CD4-positive, CD25-positive, alpha-beta regulatory T cell (primary cell): ENCODE measurements around the gene CYB561D2. TPM values are rescaled to one million over a fixed set of nuclear protein-coding genes. Genes with fewer than 3 reads are reported as not detected.

ENCODE experiments used
- ATAC-seq, 2 donors: fragments of 150-1000 bp; cut with Tn5 transposase; one replicate each; pipeline ENCODE4 v1.10.0; 2021; ENCODE audit warnings: low read depth in 2 of 2, moderate number of reproducible peaks in 2 of 2, moderate library complexity in 1 of 2
- DNase-seq, 3 donors: peaks; one replicate each; pipeline versions ENCODE4 v3.0.0 to v3.0.0-alpha.2; 2012 to 2022; ENCODE audit warnings: mixed read lengths in 1 of 3
- H3K27ac ChIP-seq: one replicate; pipeline ENCODE4 v1.7.0; 2013; ENCODE audit warnings: mild to moderate bottlenecking, low read length; ENCODE audit not compliant: insufficient read depth, poor library complexity, severe bottlenecking
- H3K27me3 ChIP-seq: one replicate; pipeline ENCODE4 v1.7.0; 2013; ENCODE audit warnings: low read length; ENCODE audit not compliant: control insufficient read depth, insufficient read depth
- H3K36me3 ChIP-seq: one replicate; pipeline ENCODE4 v1.7.0; 2013; ENCODE audit warnings: mild to moderate bottlenecking, low read length, moderate library complexity; ENCODE audit not compliant: control insufficient read depth, insufficient read depth
- H3K4me1 ChIP-seq: 2 replicates; pipeline ENCODE4 v1.7.0; 2013; ENCODE audit warnings: mild to moderate bottlenecking, low read length; ENCODE audit not compliant: insufficient read depth, control insufficient read depth, poor library complexity, severe bottlenecking
- H3K4me3 ChIP-seq: one replicate; pipeline ENCODE4 v1.7.0; 2013; ENCODE audit warnings: low read depth, mild to moderate bottlenecking, low read length, moderate library complexity
- H3K9me3 ChIP-seq, 2 experiments: 1 replicate in 1 of 2; 2 replicates in 1 of 2; pipeline ENCODE4 v1.7.0; 2013; ENCODE audit warnings: low read length in 2 of 2, mild to moderate bottlenecking in 1 of 2, moderate library complexity in 1 of 2; ENCODE audit not compliant: control insufficient read depth in 2 of 2
- H3K27ac Mint-ChIP-seq, 3 donors: one replicate each; pipeline ENCODE4 v1.8.0; 2020 to 2022; ENCODE audit warnings: mild to moderate bottlenecking in 3 of 3, mixed read lengths in 3 of 3, moderate library complexity in 2 of 3
- H3K27me3 Mint-ChIP-seq: one replicate; pipeline ENCODE4 v1.8.0; 2022; ENCODE audit warnings: mild to moderate bottlenecking, mixed read lengths
- H3K36me3 Mint-ChIP-seq: one replicate; pipeline ENCODE4 v1.8.0; 2020; ENCODE audit warnings: mixed read lengths
- H3K4me1 Mint-ChIP-seq, 4 donors: one replicate each; pipeline ENCODE4 v1.8.0; 2020 to 2022; ENCODE audit warnings: mixed read lengths in 4 of 4, mild to moderate bottlenecking in 1 of 4
- H3K4me3 Mint-ChIP-seq, 4 donors: one replicate each; pipeline ENCODE4 v1.8.0; 2020 to 2022; ENCODE audit warnings: mild to moderate bottlenecking in 4 of 4, mixed read lengths in 4 of 4, moderate library complexity in 3 of 4
- H3K9me3 Mint-ChIP-seq, 7 donors: one replicate each; pipeline ENCODE4 v1.8.0; 2020 to 2022; ENCODE audit warnings: mixed read lengths in 7 of 7, mild to moderate bottlenecking in 3 of 7, moderate library complexity in 2 of 7
- polyA plus RNA-seq, 4 donors: library from polyadenylated mRNA; unstranded; fragments of 300-500 nt; fragmentation: Illumina TruSeq; gene quantifications; one replicate each; pipeline ENCODE4 v1.2.3, GENCODE V29; 2021
- total RNA-seq: library from RNA; stranded (reverse); gene quantifications from one replicate; pipeline ENCODE4 v1.2.3, GENCODE V29; 2022

The CYB561D2 gene
- total and polyA plus RNA-seq, 5 donors from 2014 or later = 28.5 to 92.2 (median 73.8) TPM

DNA sequence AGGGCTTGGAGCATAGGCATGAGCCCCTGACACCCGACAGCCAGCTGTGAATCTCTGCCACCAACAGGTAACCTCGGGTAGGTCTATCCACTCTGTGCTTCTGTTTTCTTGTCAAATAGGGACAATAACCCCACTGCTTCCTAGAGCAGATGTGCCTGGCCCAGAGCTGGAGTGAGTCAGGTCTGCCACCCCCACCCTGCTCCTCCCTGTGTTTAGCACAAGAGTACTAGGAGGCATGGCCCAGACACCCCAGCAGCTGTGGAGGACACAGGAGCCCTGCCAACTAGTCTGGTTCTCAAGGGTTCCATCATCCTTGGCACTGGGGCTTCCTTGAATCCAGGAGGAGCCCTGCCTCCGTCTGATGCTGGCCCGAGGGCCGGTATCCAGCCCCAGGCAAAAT, 42.4 kb downstream of the CYB561D2 start:
- Histone ChIP-seq H3K4me3 (no peak overlapping the region), H3K27me3 (no peaks in the 10 kb centered on the region), H3K9me3 (no peaks in the 10 kb centered on the region), H3K27ac (no peak overlapping the region), H3K36me3 (no peaks in the 10 kb centered on the region), H3K4me1 (no peaks in the 10 kb centered on the region)
- Mint-ChIP-seq H3K4me1 (peaks cover 0 to 2% (median 0%) of the 10 kb centered on the region in 4 donors), H3K36me3 (no peaks in the 10 kb centered on the region), H3K9me3 (no peaks in the 10 kb centered on the region), H3K4me3 (no peak overlapping the region), H3K27me3 (no peaks in the 10 kb centered on the region), H3K27ac (no peak overlapping the region)
- DNase-seq (no peak), ATAC-seq (no peak)

- DNase-seq (no peak), ATAC-seq (no peak)
- H3K4me3 ChIP-seq = no peak overlapping the region
- Mint-ChIP-seq H3K36me3 (no peaks in the 10 kb centered on the region), H3K4me3 (peak overlapping the region in 1 of 4 donors; percentile 2), H3K4me1 (peaks cover 0 to 5% (median 0%) of the 10 kb centered on the region in 4 donors), H3K27ac (no peak overlapping the region), H3K9me3 (no peaks in the 10 kb centered on the region), H3K27me3 (no peaks in the 10 kb centered on the region)
- H3K4me1 ChIP-seq = no peaks in the 10 kb centered on the region
- no peaks in the 10 kb centered on the region for H3K27me3 ChIP-seq
- H3K36me3 ChIP-seq = no peaks in the 10 kb centered on the region
- H3K27ac ChIP-seq = no peak overlapping the region
- H3K9me3 ChIP-seq = no peaks in the 10 kb centered on the region
Observed at GRCh38 chr3:50395070-50395860, 44.6 kb downstream of the CYB561D2 start.

GRCh38 chr3:50396502-50396901, 45.8 kb downstream of the CYB561D2 start:
- no peaks in the 10 kb centered on the region for H3K9me3 Mint-ChIP-seq
- peaks cover 0 to 5% (median 0%) of the 10 kb centered on the region in 4 donors for H3K4me1 Mint-ChIP-seq
- Histone ChIP-seq H3K4me3 (no peak overlapping the region), H3K27ac (no peak overlapping the region), H3K27me3 (no peaks in the 10 kb centered on the region), H3K9me3 (no peaks in the 10 kb centered on the region), H3K4me1 (no peaks in the 10 kb centered on the region), H3K36me3 (no peaks in the 10 kb centered on the region)
- peak overlapping the region in 1 of 3 donors; percentile 88 for H3K27ac Mint-ChIP-seq
- H3K36me3 Mint-ChIP-seq = no peaks in the 10 kb centered on the region
- DNase-seq = no peak
- no peak overlapping the region for H3K4me3 Mint-ChIP-seq
- no peaks in the 10 kb centered on the region for H3K27me3 Mint-ChIP-seq
- no peak for ATAC-seq

- DNase-seq (no peak), ATAC-seq (no peak)
- Histone ChIP-seq H3K27ac (no peak overlapping the region), H3K4me1 (no peaks in the 10 kb centered on the region), H3K9me3 (no peaks in the 10 kb centered on the region), H3K36me3 (no peaks in the 10 kb centered on the region), H3K27me3 (no peaks in the 10 kb centered on the region), H3K4me3 (no peak overlapping the region)
- Mint-ChIP-seq H3K36me3 (no peaks in the 10 kb centered on the region), H3K4me3 (no peak overlapping the region), H3K27me3 (peaks cover 12% of the 10 kb centered on the region), H3K4me1 (peaks cover 0 to 4% (median under 1%) of the 10 kb centered on the region in 4 donors), H3K27ac (no peak overlapping the region), H3K9me3 (no peaks in the 10 kb centered on the region)
Observed at GRCh38 chr3:50401978-50402595, 51.4 kb downstream of the CYB561D2 start.

Other genes starting within 250 kb of the CYB561D2 start
- gene SEMA3F, start 195.5 kb upstream of the CYB561D2 start, total RNA-seq = 0.52 TPM
- not detected for gene SEMA3F, start 195.5 kb upstream of the CYB561D2 start, polyA plus RNA-seq
- gene GNAT1, start 159.3 kb upstream of the CYB561D2 start, total RNA-seq = not detected
- gene GNAT1, start 159.3 kb upstream of the CYB561D2 start, polyA plus RNA-seq = not detected
- not detected for gene SLC38A3, start 145.6 kb upstream of the CYB561D2 start, total RNA-seq
- gene SLC38A3, start 145.6 kb upstream of the CYB561D2 start, polyA plus RNA-seq = not detected
- 373 TPM for gene GNAI2, start 114.7 kb upstream of the CYB561D2 start, total RNA-seq
- gene GNAI2, start 114.7 kb upstream of the CYB561D2 start, polyA plus RNA-seq = 100 to 1,000 TPM; 544 to 696 (median 614) TPM
- gene SEMA3B, start 81.7 kb upstream of the CYB561D2 start, total RNA-seq = 1.7 TPM
- gene SEMA3B, start 81.7 kb upstream of the CYB561D2 start, polyA plus RNA-seq = not detected
- gene LSMEM2, start 71.8 kb upstream of the CYB561D2 start, total RNA-seq = not detected
- under 1 TPM in 1 of 4 donors, not detected in 3; 0.22 TPM for gene LSMEM2, start 71.8 kb upstream of the CYB561D2 start, polyA plus RNA-seq
- gene IFRD2, start 58.4 kb upstream of the CYB561D2 start, total RNA-seq = 39.9 TPM
- 10 to 100 TPM; 40.6 to 51.9 (median 43.4) TPM for gene IFRD2, start 58.4 kb upstream of the CYB561D2 start, polyA plus RNA-seq
- gene HYAL3, start 51.5 kb upstream of the CYB561D2 start, total RNA-seq = 2.4 TPM
- gene HYAL3, start 51.5 kb upstream of the CYB561D2 start, polyA plus RNA-seq = 1 to 10 TPM; 1.8 to 8.3 (median 5.6) TPM
- gene NAA80, start 51.5 kb upstream of the CYB561D2 start, total RNA-seq = 31.9 TPM
- 10 to 100 TPM; 13.6 to 23.5 (median 14.6) TPM for gene NAA80, start 51.5 kb upstream of the CYB561D2 start, polyA plus RNA-seq
- gene HYAL1, start 47.3 kb upstream of the CYB561D2 start, total RNA-seq = 0.35 TPM
- gene HYAL1, start 47.3 kb upstream of the CYB561D2 start, polyA plus RNA-seq = under 1 TPM in 3 of 4 donors, not detected in 1; 0.07 to 0.31 (median 0.10) TPM
- 1.5 TPM for gene HYAL2, start 28.1 kb upstream of the CYB561D2 start, total RNA-seq
- gene HYAL2, start 28.1 kb upstream of the CYB561D2 start, polyA plus RNA-seq = 1 to 10 TPM; 2.7 to 6.5 (median 5.1) TPM
- gene TUSC2, start 22.6 kb upstream of the CYB561D2 start, total RNA-seq = 17.5 TPM
- 10 to 100 TPM; 44.6 to 55.6 (median 49.9) TPM for gene TUSC2, start 22.6 kb upstream of the CYB561D2 start, polyA plus RNA-seq
- gene RASSF1, start 10.0 kb upstream of the CYB561D2 start, total RNA-seq = 76.0 TPM
- 10 to 100 TPM; 48.4 to 67.4 (median 54.7) TPM for gene RASSF1, start 10.0 kb upstream of the CYB561D2 start, polyA plus RNA-seq
- gene ZMYND10, start 5.1 kb upstream of the CYB561D2 start, total RNA-seq = 1.6 TPM
- under 1 TPM in 1 of 4 donors, not detected in 3; 0.09 TPM for gene ZMYND10, start 5.1 kb upstream of the CYB561D2 start, polyA plus RNA-seq
- 30.1 TPM for gene NPRL2, start 87 bp upstream of the CYB561D2 start, total RNA-seq
- 10 to 100 TPM; 43.0 to 51.8 (median 49.6) TPM for gene NPRL2, start 87 bp upstream of the CYB561D2 start, polyA plus RNA-seq
- gene TMEM115, start 8.7 kb downstream of the CYB561D2 start, total RNA-seq = 18.3 TPM
- gene TMEM115, start 8.7 kb downstream of the CYB561D2 start, polyA plus RNA-seq = 10 to 100 TPM; 33.5 to 38.6 (median 36.5) TPM
- gene CACNA2D2, start 152.8 kb downstream of the CYB561D2 start, total RNA-seq = 1.2 TPM
- under 1 TPM; 0.24 to 0.52 (median 0.28) TPM for gene CACNA2D2, start 152.8 kb downstream of the CYB561D2 start, polyA plus RNA-seq
- 8.7 TPM for gene C3orf18, start 216.9 kb downstream of the CYB561D2 start, total RNA-seq
- 10 to 100 TPM in 2 of 4 donors, 1 to 10 TPM in 2; 7.4 to 11.9 (median 10.6) TPM for gene C3orf18, start 216.9 kb downstream of the CYB561D2 start, polyA plus RNA-seq
- gene HEMK1, start 218.7 kb downstream of the CYB561D2 start, total RNA-seq = 21.1 TPM
- gene HEMK1, start 218.7 kb downstream of the CYB561D2 start, polyA plus RNA-seq = 10 to 100 TPM; 18.5 to 24.9 (median 23.1) TPM